C4-2B (cell line): Measurements from ENCODE around the gene PTGER1.

Experiments used
- H3K27ac ChIP-seq: fragments of 450-650 bp; 2 replicates; pipeline ENCODE4 v1.5.1; 2017
- ZFX ChIP-seq: fragments of 450-650 bp; IDR thresholded peaks from 2 replicates; pipeline ENCODE4 v1.6.1; 2017
- TF ChIP-seq, protein P1 (sequence below): fragments of 450-650 bp; conservative IDR thresholded peaks from 2 replicates; pipeline ENCODE4 v1.5.1; 2017; ENCODE audit warnings: mild to moderate bottlenecking

PTGER1 gene

DNA sequence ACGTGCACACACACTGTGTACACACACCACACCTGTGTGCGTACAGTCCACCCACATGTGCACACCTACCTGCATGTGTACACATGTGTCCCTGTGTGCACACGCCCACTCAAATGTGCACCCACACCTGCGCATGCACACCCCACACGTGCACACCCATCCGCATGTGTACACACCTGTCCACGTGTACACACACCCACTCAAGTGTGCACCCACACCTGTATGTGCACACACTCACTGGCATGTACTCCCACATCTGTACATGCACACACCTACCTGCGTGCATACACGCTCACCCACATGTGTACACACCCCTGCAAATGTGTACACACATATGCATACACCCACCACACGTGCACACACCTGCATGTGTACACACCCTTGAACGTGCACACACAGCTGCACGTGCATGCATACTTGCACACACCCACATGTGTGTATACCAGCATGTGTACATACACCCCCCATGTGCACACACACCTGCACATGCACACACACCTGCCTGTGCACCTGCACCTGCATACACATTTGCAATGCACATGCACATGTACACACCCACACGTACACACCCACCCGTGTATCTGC is 31.4 kb downstream of the PTGER1 start:
- TF ChIP-seq, protein P1, sequence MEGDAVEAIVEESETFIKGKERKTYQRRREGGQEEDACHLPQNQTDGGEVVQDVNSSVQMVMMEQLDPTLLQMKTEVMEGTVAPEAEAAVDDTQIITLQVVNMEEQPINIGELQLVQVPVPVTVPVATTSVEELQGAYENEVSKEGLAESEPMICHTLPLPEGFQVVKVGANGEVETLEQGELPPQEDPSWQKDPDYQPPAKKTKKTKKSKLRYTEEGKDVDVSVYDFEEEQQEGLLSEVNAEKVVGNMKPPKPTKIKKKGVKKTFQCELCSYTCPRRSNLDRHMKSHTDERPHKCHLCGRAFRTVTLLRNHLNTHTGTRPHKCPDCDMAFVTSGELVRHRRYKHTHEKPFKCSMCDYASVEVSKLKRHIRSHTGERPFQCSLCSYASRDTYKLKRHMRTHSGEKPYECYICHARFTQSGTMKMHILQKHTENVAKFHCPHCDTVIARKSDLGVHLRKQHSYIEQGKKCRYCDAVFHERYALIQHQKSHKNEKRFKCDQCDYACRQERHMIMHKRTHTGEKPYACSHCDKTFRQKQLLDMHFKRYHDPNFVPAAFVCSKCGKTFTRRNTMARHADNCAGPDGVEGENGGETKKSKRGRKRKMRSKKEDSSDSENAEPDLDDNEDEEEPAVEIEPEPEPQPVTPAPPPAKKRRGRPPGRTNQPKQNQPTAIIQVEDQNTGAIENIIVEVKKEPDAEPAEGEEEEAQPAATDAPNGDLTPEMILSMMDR: no peak
- TF ChIP-seq ZFX: no peak; the same call in 1 of the 2 replicates
- H3K27ac ChIP-seq: no peak overlapping the region

DNA sequence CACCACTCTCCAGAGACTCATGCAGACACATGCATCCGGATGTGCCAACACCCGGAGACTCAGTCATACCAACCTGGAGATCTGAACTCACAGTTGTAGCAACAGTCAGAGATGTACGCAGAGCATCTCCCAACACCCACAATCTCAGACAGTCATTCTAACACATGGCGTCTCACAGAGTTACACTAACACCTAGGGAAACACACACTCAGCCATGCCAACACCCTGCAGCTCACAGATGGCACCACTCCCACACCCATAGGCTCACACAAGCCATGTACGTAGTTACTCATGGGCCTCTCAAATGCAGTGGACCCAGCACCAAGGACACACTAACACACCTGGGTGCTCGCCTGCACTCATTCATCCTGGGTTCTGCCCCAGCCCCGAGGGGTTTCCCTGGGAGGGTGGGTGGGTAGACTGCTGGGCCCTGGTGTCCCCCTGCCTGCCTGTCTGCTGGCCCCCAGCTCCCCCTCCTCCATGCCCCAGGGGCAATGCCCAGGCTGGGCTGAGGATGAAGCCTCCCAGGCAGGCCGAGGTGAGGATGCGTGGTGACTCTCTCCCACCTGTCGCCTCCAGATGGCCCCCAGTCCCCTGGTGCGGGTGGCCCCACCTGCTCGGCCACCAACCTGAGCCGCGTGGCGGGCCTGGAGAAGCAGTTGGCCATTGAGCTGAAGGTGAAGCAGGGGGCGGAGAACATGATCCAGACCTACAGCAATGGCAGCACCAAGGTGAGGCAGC is 32.1 kb downstream of the PTGER1 start:
- H3K27ac ChIP-seq: no peak overlapping the region
- TF ChIP-seq, protein P1: no peak
- TF ChIP-seq ZFX: no peak

DNA sequence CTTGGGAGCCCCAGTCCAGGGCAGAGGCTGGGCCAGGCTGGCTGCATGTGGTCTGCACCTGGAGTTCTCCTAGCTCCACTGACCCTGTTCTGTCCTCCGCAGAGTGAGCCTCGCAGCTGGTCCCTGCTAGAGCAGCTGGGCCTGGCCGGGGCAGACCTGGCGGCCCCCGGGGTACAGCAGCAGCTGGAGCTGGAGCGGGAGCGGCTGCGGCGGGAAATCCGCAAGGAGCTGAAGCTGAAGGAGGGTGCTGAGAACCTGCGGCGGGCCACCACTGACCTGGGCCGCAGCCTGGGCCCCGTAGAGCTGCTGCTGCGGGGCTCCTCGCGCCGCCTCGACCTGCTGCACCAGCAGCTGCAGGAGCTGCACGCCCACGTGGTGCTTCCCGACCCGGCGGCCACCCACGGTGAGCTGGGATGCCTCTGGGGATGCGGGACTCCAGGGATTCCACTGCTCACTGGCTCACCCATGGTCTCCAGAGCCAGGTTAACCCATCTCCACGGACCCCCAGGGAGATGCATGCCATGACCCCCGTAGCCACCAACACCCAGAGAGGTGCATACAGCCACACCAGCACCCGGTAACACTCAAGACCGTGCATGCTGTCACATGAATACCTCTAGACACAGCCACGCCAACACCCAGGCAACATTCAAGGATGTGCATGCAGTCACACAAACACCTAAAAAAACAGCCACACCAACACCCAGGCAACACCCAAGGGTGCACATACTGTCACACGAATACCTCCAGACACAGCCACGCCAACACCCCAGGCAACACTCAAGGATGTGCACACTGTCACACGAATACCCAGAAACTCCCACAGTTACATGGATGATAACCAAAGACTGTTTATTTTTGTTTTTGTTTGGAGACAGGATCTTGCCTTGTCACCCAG is 33.9 kb downstream of the PTGER1 start:
- no peak for TF ChIP-seq ZFX
- TF ChIP-seq, protein P1: no peak
- no peak overlapping the region for H3K27ac ChIP-seq

DNA sequence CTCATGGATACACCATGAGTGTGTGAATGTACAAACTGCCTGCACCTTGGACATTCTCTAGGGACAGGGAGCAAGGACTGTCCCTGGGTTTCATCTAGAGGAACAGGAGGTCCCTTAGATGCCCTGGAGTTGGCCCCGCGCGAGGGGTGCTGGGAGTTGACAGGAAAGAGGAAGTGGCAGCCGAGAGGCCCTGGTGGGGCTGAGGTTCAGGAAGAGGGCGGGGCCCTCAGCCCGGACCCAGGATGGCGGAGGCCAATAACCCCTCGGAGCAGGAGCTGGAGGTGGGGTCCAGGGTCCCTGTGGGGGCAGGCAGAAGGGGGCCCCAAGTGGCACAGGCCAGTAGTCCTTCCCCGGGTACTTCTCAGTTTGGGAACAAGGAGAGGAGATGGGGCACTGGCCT is 35.1 kb downstream of the PTGER1 start:
- TF ChIP-seq, protein P1: no peak
- no peak for TF ChIP-seq ZFX
- no peak overlapping the region for H3K27ac ChIP-seq

DNA sequence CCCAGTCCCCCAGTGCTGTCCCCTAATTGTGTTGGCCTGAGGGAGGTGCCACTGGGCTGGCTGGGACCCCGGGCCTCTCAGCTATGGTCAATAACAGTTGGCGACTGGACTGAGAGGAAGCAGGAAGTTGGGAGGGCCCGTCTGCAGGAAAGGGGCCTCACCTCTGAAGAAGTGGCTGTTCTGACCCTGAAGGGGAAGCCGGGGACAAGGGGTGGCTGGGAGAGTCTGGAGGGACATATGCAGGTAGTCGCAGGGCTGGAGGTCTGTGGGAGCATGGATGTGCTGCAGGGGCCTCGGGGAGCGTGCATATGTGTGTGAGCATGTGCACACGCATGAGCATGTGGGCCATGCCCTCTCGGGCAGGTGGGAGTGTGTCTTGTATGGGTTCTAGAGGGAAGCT is 36.1 kb downstream of the PTGER1 start:
- no peak for TF ChIP-seq ZFX
- TF ChIP-seq, protein P1: no peak
- no peak overlapping the region for H3K27ac ChIP-seq

DNA sequence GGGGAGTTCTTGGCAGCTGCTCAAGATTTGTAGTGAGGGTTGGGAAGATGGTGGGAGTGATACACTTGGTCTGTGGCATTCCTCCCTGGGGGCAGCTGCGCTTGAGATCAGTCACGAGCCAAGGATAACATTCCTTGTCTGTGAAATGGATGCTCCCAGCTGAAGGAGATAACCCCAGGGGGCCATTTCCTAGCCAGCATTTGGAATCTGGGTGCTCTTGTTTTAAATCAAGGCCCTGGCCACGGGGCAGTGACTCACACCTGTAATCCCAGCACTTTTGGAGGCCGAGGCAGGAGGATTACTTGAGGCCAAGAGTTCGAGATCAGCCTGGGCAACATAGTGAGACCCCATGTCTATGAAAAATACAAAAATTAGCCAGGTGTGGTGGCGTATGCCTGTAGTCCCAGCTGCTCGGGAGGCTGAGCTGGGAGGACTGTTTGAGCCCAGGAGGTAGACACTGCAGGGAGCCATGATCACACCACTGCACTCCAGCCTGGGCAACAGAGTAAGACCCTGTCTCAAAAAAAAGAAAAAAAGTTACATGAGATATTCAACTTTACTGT is 37.5 kb downstream of the PTGER1 start:
- no peak for TF ChIP-seq ZFX
- no peak overlapping the region for H3K27ac ChIP-seq

DNA sequence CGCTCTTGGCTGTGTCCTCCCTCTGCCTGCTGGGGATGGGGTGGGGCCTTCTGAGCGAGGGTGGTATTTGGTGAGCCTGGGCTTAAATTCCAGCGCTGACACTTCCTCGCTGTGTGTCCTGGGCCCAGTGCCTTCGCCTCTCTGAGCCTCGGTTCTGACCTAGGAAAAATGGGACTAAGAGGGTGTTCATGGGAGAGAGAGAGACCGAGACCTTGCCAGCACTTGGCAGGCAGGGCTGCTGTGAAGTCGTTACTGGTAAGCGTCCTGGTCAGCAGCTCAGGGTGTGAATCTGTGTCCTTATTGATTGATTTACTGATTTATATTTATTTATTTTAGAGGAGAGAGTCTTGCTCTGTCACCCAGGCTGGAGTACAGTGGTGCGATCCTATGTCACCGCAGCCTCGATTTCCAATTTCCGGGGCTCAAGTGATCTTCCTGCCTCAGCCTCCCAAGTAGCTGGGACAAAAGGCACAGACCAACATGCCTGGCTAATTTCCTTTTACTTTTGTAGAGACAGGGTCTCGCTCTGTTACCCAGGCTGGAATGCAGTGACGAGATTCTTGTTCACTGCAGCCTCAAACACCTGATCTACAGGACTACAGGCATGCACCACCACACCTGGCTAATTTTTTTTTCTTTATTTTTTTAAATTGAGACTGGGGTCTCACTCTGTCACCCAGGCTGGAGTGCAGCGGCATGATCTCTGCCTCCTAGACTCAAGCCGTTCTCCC is 39.7 kb downstream of the PTGER1 start:
- no peak overlapping the region for H3K27ac ChIP-seq
- TF ChIP-seq, protein P1: no peak
- TF ChIP-seq ZFX: no peak
